Stimulated activated CD8-positive, alpha-beta memory T cell treated with anti-CD3 and anti-CD28 coated beads, Interleukin-12 subunit alpha, Interleukin-12 subunit beta, amount 100 ng/mL, for 4 hours (primary cell): ENCODE results near the gene CLEC4C.

ENCODE experiments used
- DNase-seq: peaks from one replicate; pipeline ENCODE4 v3.0.0-alpha.2; 2020; ENCODE audit warnings: low read depth

CLEC4C gene

GRCh38 chr12:7723926-7724325 is 23.2 kb downstream of the CLEC4C start:
- no peak for DNase-seq

DNA sequence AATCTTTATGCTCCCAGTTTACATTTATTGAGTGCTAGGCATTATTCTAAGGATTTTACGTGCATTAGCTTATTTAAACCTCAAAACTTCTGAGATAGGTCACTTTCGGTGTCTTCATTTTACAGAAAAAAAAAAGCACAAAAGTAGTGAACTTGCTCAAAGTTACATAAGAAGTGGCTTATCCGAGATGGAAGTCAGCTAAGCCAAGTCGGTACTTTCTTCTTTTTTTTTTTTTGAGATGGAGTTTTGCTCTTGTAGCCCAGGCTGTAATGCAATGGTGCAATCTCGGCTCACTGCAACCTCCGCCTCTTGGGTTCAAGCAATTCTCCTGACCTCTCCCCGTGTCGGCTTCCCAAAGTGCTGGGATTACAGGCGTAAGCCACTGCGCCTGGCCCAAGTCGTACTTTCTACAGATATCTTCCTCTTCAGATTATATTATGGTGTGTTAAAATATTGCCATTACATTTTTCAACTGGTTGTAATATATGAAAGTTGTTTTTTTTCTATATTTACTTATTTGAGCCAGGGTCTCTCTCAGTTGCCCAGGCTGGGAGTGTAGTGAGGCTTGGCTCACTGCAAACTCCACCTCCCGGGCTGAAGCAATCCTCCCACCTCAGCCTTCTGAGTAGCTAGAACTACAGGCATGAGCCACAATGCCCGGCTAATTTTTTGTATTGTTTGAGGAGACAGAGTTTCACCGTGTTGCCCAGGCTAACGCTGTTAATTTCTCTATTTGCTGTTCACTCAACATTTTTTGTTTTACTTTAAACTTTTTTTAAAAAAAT is 27.0 kb downstream of the CLEC4C start:
- DNase-seq = no peak

- DNase-seq = no peak
Measured at GRCh38 chr12:7716381-7716780, 30.8 kb downstream of the CLEC4C start.

DNA sequence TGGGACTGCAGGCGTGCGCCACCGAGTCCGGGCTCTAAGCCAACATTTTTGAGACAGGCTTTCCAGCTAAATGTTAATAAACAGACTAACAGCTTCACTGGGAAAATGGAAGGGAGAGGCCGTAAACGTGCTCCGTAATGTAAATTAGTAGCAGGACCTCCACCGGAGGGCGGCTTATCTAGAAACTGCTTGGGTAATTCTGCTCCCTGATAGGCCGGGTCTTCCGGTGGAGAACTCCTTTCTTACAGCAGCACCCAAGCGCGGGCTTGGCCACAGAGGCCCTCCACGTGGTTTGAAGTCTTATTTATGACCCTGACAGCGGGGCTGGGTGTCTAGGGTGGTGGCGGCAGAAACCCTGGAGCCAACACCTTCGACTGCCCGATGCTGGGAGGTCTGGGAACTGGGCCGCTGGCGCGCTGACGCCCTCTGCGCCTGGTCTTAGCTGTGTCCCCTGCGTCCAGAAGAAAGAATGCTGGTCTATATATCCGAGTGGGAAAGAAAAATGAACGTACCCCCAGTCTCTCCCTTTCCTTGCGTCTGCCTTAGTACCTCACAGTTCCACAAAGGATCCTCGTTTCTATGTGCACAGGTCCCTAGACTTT is 34.2 kb downstream of the CLEC4C start:
- no peak for DNase-seq

- no peak for DNase-seq
Measured at GRCh38 chr12:7711133-7711532, 36.0 kb downstream of the CLEC4C start, which contains the start of gene DPPA3. TSS of gene DPPA3 (plus strand) at chr12:7711433. CDS start at chr12:7711571, 138 bp downstream.

DNA sequence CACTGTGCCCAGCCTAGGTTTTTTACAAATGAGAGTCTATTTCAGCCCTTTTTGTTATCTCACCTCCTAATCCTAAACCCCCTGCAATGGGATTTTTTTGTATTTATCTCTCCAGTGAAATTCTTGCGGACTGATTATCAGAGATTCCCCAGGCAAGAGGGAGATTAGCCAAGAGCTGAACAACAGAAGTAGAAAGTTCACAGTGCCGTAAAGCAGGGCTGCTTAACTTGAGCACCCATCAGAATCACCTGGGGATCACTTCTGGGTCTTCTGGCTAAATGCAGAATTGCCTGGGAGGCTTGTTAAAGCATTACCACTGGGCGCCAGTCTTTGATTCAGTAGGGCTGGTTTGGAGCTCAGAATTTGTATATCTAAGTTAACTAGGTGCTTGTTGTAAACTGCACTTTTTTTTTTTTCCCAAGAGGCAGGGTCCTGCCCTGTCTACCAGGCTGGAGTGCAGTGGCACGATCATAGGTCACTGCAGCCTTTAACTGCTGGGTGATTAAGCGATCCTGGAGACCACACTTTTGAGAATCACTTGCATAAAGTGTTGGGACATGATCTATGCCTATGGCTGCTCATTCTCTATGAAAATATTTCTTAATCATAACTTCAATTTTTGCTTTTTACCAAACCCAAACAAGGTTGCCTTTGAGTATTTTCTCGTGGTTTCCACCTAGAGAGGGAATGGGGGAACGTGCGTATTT is 37.1 kb downstream of the CLEC4C start:
- no peak for DNase-seq

DNA sequence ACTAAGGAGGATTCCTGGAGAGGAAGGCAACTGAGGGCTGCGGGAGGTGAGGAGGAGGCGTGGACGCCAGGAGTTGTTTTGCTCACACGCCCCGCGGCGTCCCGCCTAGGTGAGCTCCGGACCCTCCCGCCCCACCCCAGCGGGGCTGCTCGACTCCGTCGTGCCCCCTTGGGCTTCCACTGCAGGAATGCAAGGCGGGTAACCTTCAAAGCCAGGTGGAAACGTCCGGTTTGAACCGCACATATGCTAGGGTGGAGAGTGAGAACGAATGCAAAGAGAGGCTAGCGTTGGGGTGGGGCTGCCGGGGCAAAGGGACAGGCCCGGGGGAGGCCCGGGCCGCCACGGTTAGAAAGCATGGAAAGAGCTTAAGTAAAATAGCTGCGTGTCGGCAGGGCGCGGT is 41.3 kb downstream of the CLEC4C start:
- DNase-seq = no peak

GRCh38 chr12:7695566-7696197 is 51.5 kb downstream of the CLEC4C start, which contains the start of gene GDF3:
TSS of gene GDF3 (minus strand) at chr12:7695775. CDS start at chr12:7695728, 47 bp downstream.
- DNase-seq = no peak

DNA sequence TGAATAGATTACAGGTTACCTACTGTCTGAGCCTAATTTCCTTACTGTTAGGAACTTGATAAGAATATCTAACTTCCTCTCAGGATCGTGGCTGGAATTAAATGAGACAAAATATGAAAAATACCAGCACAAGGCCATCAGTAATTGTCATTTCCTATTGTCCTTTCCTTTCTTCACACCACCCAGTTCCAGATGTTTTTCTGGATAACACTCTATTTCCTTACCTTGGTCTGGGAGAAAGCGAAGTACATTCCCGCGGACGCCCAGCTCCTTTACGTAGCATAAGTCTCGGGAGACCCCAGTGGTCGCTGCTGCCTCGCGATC is 52.0 kb downstream of the CLEC4C start:
- DNase-seq = no peak

GRCh38 chr12:7694556-7695236 is 52.5 kb downstream of the CLEC4C start:
- DNase-seq = no peak

GRCh38 chr12:7693793-7694192 is 53.4 kb downstream of the CLEC4C start:
- no peak for DNase-seq

- DNase-seq = no peak
Measured at GRCh38 chr12:7681535-7681934, 65.6 kb downstream of the CLEC4C start.
